ENCODE data around the gene FAM210A. TPM values are rescaled to one million over a fixed set of nuclear protein-coding genes. Genes with fewer than 3 reads are reported as not detected.
"Not testable (repeated sequence)": the region's sequence is repeated elsewhere in the genome, so short reads cannot be mapped to it uniquely, and the experiment has no call there.

Gene FAM210A
- total RNA-seq, 6 experiments from 2014 or later, result 9.3 to 21.9 (median 11.8) TPM

- H3K4me1 ChIP-seq, result no peaks in the 10 kb centered on the region
- no peak for ATAC-seq
- H3K4me3 ChIP-seq, result no peak overlapping the region
- DNase-seq, result no peak
- 100% methylated on average over 1 of the region's 1 CpG for WGBS (ENCODE audit: insufficient coverage, low coverage, low lambda C conversion rate, missing lambda C conversion rate)
- no peaks in the 10 kb centered on the region for H3K36me3 ChIP-seq
- H3K9me3 ChIP-seq, result no peaks in the 10 kb centered on the region
- H3K27me3 ChIP-seq, result no peaks in the 10 kb centered on the region
- intact Hi-C loops (cut with DNase I), result no loop called here
- no peak overlapping the region for H3K27ac ChIP-seq
- TF ChIP-seq CTCF (IDR thresholded peaks at IDR 0.05) (no peak), POLR2A (IDR thresholded peaks at IDR 0.05) (no peak)
These were observed 22.5 kb downstream of the FAM210A start for GRCh38 chr18:13703899-13704298.

DNA sequence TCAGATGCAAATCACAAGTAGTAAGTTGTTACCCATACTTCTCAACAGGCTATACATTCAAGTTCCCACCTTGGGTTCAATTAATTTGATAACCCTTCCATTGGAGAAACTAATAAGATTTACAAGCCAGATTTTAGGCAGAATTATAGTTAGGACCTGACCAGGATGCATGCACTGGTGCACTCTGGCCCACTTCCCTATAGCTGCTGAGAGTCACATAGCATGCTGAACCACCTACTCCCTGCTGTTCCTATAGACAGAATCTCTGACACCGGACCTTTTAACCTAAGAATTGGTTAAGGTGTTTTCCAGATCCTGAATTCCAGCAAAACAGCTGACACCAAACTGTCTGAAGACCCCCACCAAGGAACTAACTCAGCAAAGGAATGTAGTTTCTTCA is 26.2 kb downstream of the FAM210A start:
- Histone ChIP-seq H3K27ac (no peak overlapping the region), H3K4me3 (no peak overlapping the region), H3K4me1 (no peaks in the 10 kb centered on the region), H3K27me3 (no peaks in the 10 kb centered on the region), H3K9me3 (no peaks in the 10 kb centered on the region), H3K36me3 (no peaks in the 10 kb centered on the region)
- ATAC-seq (no peak), DNase-seq (no peak)
- no peak for TF ChIP-seq POLR2A (IDR thresholded peaks at IDR 0.05)
- no peak for TF ChIP-seq CTCF (IDR thresholded peaks at IDR 0.05)
- WGBS (ENCODE audit: insufficient coverage, low coverage, low lambda C conversion rate, missing lambda C conversion rate), result no CpG with 5 or more reads among the region's 1 CpG
- intact Hi-C loops (cut with DNase I), result no loop called here

GRCh38 chr18:13696961-13697360 is 29.4 kb downstream of the FAM210A start:
- intact Hi-C loops (cut with DNase I), result no loop called here
- no peaks in the 10 kb centered on the region for H3K9me3 ChIP-seq
- no peak overlapping the region for H3K27ac ChIP-seq
- H3K4me3 ChIP-seq, result no peak overlapping the region
- H3K4me1 ChIP-seq, result no peaks in the 10 kb centered on the region
- no peak for TF ChIP-seq CTCF (IDR thresholded peaks at IDR 0.05)
- no peak for TF ChIP-seq POLR2A (IDR thresholded peaks at IDR 0.05)
- DNase-seq (no peak), ATAC-seq (no peak)
- WGBS (ENCODE audit: insufficient coverage, low coverage, low lambda C conversion rate, missing lambda C conversion rate), result 94% methylated on average over 3 of the region's 3 CpGs
- H3K27me3 ChIP-seq, result no peaks in the 10 kb centered on the region
- H3K36me3 ChIP-seq, result no peaks in the 10 kb centered on the region

GRCh38 chr18:13695337-13695736 is 31.0 kb downstream of the FAM210A start:
- H3K27me3 ChIP-seq; H3K27ac ChIP-seq; ATAC-seq; H3K4me1 ChIP-seq; H3K4me3 ChIP-seq; H3K9me3 ChIP-seq; H3K36me3 ChIP-seq; DNase-seq; intact Hi-C loops (cut with DNase I): not testable (repeated sequence)
- WGBS (ENCODE audit: insufficient coverage, low coverage, low lambda C conversion rate, missing lambda C conversion rate), result 98% methylated on average over 5 of the region's 5 CpGs

GRCh38 chr18:13690060-13690459 is 36.3 kb downstream of the FAM210A start:
- H3K4me3 ChIP-seq; H3K4me1 ChIP-seq; H3K36me3 ChIP-seq; H3K27ac ChIP-seq; H3K9me3 ChIP-seq; ATAC-seq; H3K27me3 ChIP-seq; intact Hi-C loops (cut with DNase I); DNase-seq: not testable (repeated sequence)
- 100% methylated on average over 3 of the region's 9 CpGs for WGBS (ENCODE audit: insufficient coverage, low coverage, low lambda C conversion rate, missing lambda C conversion rate)

Data from right lobe of liver (tissue), 6 donors.